HEK293 (cell line): Measurements from ENCODE around the gene UBL5.

ENCODE experiments used
- GLI2 ChIP-seq: fragments of 450-650 bp; formaldehyde crosslinking; IDR thresholded peaks from 2 replicates; pipeline ENCODE4; 2017; ENCODE audit warnings: missing biosample characterization, missing genetic modification characterization, low read depth, borderline replicate concordance
- KLF7 ChIP-seq: fragments of 450-650 bp; formaldehyde crosslinking; IDR thresholded peaks from 2 replicates; pipeline ENCODE4 v1.5.1; 2016; ENCODE audit warnings: missing biosample characterization, missing genetic modification characterization, borderline replicate concordance
- SP3 ChIP-seq: fragments of 450-650 bp; formaldehyde crosslinking; IDR thresholded peaks from 2 replicates; pipeline ENCODE4 v1.5.1; 2016; ENCODE audit warnings: missing biosample characterization, missing genetic modification characterization
- SP7 ChIP-seq: fragments of 450-650 bp; formaldehyde crosslinking; IDR thresholded peaks from 2 replicates; pipeline ENCODE4 v1.5.1; 2016; ENCODE audit warnings: missing biosample characterization, missing genetic modification characterization
- ZBTB8A ChIP-seq: fragments of 450-650 bp; formaldehyde crosslinking; IDR thresholded peaks from 2 replicates; pipeline ENCODE4 v1.5.1; 2016; ENCODE audit warnings: missing biosample characterization, missing genetic modification characterization
- ZFP37 ChIP-seq: fragments of 450-650 bp; formaldehyde crosslinking; IDR thresholded peaks from 2 replicates; pipeline ENCODE4 v1.5.1; 2016; ENCODE audit warnings: missing biosample characterization, missing genetic modification characterization
- ZNF18 ChIP-seq: fragments of 450-650 bp; formaldehyde crosslinking; IDR thresholded peaks from 2 replicates; pipeline ENCODE4 v1.5.1; 2016; ENCODE audit warnings: missing biosample characterization, missing genetic modification characterization
- ZNF184 ChIP-seq: fragments of 450-650 bp; IDR thresholded peaks from 2 replicates; pipeline ENCODE4 v1.5.1; 2018; ENCODE audit warnings: missing biosample characterization, mild to moderate bottlenecking, missing genetic modification characterization
- ZNF423 ChIP-seq: fragments of 450-650 bp; formaldehyde crosslinking; IDR thresholded peaks from 2 replicates; pipeline ENCODE4 v1.5.1; 2016; ENCODE audit warnings: missing biosample characterization, missing genetic modification characterization
- ZNF501 ChIP-seq: fragments of 450-650 bp; formaldehyde crosslinking; IDR thresholded peaks from 2 replicates; pipeline ENCODE4 v1.5.1; 2016; ENCODE audit warnings: missing biosample characterization, missing genetic modification characterization
- ZNF596 ChIP-seq: fragments of 450-650 bp; IDR thresholded peaks from 2 replicates; pipeline ENCODE4 v1.5.0; 2018; ENCODE audit warnings: missing biosample characterization, mild to moderate bottlenecking, missing genetic modification characterization, moderate library complexity
- ZNF624 ChIP-seq: fragments of 450-650 bp; formaldehyde crosslinking; IDR thresholded peaks from 2 replicates; pipeline ENCODE4 v1.5.1; 2017; ENCODE audit warnings: missing biosample characterization, missing genetic modification characterization
- ZNF76 ChIP-seq: fragments of 450-650 bp; formaldehyde crosslinking; IDR thresholded peaks from 2 replicates; pipeline ENCODE4; 2016; ENCODE audit warnings: low read depth, missing biosample characterization, missing genetic modification characterization, borderline replicate concordance
- ZNF785 ChIP-seq: fragments of 450-650 bp; formaldehyde crosslinking; IDR thresholded peaks from 2 replicates; pipeline ENCODE4 v1.5.1; 2016; ENCODE audit warnings: missing biosample characterization, missing genetic modification characterization
- TF ChIP-seq, protein P1 (sequence below): fragments of 450-650 bp; formaldehyde crosslinking; IDR thresholded peaks from 2 replicates; pipeline ENCODE4 v1.5.1; 2016; ENCODE audit warnings: missing biosample characterization, missing genetic modification characterization
- TF ChIP-seq, protein P2 (sequence below): fragments of 450-650 bp; formaldehyde crosslinking; conservative IDR thresholded peaks from 2 replicates; pipeline ENCODE4 v1.5.1; 2016; ENCODE audit warnings: low read depth, missing biosample characterization, missing genetic modification characterization
- TF ChIP-seq, protein P3 (sequence below): fragments of 450-650 bp; formaldehyde crosslinking; IDR thresholded peaks from 2 replicates; pipeline ENCODE4 v1.5.1; 2016; ENCODE audit warnings: missing biosample characterization, missing genetic modification characterization
- TF ChIP-seq, protein P4 (sequence below): fragments of 450-650 bp; formaldehyde crosslinking; IDR thresholded peaks from 2 replicates; pipeline ENCODE4 v1.5.1; 2016; ENCODE audit warnings: missing biosample characterization, missing genetic modification characterization, low read depth
- TF ChIP-seq, protein P5 (sequence below): sonication (generic); formaldehyde crosslinking; IDR thresholded peaks from 2 replicates; pipeline ENCODE4 v1.8.1; 2022; ENCODE audit warnings: mild to moderate bottlenecking, moderate library complexity, missing genetic modification reagents
- TF ChIP-seq, protein P6 (sequence below): fragments of 450-650 bp; formaldehyde crosslinking; IDR thresholded peaks from 2 replicates; pipeline ENCODE4 v1.5.1; 2016; ENCODE audit warnings: missing biosample characterization, missing genetic modification characterization

UBL5 gene

GRCh38 chr19:9785367-9786331 is 42.1 kb upstream of the UBL5 start (continued):
- TF ChIP-seq SP7 (tag by site-specific recombination) (peak; percentile 57; the same call in 1 of the 2 replicates), SP3 (tag by site-specific recombination) (peak; percentile 97), ZBTB8A (tag by site-specific recombination) (no peak), ZNF423 (tag by site-specific recombination) (no peak), ZFP37 (tag by site-specific recombination) (no peak), ZNF624 (tag by site-specific recombination) (no peak), ZNF184 (tag by site-specific recombination) (no peak), ZNF785 (no peak), ZNF76 (tag by site-specific recombination) (peak; percentile 49; the same call in 1 of the 2 replicates), KLF7 (tag by site-specific recombination) (no peak; the same call in 1 of the 2 replicates), ZNF596 (no peak), ZNF501 (tag by site-specific recombination) (no peak), ZNF18 (tag by site-specific recombination) (no peak), GLI2 (tag by site-specific recombination) (no peak)
- TF ChIP-seq, protein P1, sequence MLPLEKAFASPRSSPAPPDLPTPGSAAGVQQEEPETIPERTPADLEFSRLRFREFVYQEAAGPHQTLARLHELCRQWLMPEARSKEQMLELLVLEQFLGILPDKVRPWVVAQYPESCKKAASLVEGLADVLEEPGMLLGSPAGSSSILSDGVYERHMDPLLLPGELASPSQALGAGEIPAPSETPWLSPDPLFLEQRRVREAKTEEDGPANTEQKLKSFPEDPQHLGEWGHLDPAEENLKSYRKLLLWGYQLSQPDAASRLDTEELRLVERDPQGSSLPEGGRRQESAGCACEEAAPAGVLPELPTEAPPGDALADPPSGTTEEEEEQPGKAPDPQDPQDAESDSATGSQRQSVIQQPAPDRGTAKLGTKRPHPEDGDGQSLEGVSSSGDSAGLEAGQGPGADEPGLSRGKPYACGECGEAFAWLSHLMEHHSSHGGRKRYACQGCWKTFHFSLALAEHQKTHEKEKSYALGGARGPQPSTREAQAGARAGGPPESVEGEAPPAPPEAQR (tag by site-specific recombination), result no peak
- TF ChIP-seq, protein P2, sequence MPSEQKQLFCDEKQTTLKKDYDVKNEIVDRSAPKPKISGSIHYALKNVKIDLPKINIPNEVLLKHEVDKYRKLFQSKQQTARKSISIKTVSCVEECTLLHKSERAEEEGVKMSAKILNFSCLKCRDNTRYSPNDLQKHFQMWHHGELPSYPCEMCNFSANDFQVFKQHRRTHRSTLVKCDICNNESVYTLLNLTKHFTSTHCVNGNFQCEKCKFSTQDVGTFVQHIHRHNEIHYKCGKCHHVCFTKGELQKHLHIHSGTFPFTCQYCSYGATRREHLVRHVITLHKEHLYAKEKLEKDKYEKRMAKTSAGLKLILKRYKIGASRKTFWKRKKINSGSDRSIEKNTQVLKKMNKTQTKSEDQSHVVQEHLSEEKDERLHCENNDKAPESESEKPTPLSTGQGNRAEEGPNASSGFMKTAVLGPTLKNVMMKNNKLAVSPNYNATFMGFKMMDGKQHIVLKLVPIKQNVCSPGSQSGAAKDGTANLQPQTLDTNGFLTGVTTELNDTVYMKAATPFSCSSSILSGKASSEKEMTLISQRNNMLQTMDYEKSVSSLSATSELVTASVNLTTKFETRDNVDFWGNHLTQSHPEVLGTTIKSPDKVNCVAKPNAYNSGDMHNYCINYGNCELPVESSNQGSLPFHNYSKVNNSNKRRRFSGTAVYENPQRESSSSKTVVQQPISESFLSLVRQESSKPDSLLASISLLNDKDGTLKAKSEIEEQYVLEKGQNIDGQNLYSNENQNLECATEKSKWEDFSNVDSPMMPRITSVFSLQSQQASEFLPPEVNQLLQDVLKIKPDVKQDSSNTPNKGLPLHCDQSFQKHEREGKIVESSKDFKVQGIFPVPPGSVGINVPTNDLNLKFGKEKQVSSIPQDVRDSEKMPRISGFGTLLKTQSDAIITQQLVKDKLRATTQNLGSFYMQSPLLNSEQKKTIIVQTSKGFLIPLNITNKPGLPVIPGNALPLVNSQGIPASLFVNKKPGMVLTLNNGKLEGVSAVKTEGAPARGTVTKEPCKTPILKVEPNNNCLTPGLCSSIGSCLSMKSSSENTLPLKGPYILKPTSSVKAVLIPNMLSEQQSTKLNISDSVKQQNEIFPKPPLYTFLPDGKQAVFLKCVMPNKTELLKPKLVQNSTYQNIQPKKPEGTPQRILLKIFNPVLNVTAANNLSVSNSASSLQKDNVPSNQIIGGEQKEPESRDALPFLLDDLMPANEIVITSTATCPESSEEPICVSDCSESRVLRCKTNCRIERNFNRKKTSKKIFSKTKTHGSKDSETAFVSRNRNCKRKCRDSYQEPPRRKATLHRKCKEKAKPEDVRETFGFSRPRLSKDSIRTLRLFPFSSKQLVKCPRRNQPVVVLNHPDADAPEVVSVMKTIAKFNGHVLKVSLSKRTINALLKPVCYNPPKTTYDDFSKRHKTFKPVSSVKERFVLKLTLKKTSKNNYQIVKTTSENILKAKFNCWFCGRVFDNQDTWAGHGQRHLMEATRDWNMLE (tag by site-specific recombination), result no peak
- TF ChIP-seq, protein P3, sequence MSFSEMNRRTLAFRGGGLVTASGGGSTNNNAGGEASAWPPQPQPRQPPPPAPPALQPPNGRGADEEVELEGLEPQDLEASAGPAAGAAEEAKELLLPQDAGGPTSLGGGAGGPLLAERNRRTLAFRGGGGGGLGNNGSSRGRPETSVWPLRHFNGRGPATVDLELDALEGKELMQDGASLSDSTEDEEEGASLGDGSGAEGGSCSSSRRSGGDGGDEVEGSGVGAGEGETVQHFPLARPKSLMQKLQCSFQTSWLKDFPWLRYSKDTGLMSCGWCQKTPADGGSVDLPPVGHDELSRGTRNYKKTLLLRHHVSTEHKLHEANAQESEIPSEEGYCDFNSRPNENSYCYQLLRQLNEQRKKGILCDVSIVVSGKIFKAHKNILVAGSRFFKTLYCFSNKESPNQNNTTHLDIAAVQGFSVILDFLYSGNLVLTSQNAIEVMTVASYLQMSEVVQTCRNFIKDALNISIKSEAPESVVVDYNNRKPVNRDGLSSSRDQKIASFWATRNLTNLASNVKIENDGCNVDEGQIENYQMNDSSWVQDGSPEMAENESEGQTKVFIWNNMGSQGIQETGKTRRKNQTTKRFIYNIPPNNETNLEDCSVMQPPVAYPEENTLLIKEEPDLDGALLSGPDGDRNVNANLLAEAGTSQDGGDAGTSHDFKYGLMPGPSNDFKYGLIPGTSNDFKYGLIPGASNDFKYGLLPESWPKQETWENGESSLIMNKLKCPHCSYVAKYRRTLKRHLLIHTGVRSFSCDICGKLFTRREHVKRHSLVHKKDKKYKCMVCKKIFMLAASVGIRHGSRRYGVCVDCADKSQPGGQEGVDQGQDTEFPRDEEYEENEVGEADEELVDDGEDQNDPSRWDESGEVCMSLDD (tag by site-specific recombination), result no peak
- TF ChIP-seq, protein P4, sequence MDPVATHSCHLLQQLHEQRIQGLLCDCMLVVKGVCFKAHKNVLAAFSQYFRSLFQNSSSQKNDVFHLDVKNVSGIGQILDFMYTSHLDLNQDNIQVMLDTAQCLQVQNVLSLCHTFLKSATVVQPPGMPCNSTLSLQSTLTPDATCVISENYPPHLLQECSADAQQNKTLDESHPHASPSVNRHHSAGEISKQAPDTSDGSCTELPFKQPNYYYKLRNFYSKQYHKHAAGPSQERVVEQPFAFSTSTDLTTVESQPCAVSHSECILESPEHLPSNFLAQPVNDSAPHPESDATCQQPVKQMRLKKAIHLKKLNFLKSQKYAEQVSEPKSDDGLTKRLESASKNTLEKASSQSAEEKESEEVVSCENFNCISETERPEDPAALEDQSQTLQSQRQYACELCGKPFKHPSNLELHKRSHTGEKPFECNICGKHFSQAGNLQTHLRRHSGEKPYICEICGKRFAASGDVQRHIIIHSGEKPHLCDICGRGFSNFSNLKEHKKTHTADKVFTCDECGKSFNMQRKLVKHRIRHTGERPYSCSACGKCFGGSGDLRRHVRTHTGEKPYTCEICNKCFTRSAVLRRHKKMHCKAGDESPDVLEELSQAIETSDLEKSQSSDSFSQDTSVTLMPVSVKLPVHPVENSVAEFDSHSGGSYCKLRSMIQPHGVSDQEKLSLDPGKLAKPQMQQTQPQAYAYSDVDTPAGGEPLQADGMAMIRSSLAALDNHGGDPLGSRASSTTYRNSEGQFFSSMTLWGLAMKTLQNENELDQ, result no peak
- TF ChIP-seq, protein P5, sequence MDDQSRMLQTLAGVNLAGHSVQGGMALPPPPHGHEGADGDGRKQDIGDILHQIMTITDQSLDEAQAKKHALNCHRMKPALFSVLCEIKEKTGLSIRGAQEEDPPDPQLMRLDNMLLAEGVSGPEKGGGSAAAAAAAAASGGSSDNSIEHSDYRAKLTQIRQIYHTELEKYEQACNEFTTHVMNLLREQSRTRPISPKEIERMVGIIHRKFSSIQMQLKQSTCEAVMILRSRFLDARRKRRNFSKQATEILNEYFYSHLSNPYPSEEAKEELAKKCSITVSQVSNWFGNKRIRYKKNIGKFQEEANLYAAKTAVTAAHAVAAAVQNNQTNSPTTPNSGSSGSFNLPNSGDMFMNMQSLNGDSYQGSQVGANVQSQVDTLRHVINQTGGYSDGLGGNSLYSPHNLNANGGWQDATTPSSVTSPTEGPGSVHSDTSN (CRISPR knock-in tag), result no peak
- TF ChIP-seq, protein P6, sequence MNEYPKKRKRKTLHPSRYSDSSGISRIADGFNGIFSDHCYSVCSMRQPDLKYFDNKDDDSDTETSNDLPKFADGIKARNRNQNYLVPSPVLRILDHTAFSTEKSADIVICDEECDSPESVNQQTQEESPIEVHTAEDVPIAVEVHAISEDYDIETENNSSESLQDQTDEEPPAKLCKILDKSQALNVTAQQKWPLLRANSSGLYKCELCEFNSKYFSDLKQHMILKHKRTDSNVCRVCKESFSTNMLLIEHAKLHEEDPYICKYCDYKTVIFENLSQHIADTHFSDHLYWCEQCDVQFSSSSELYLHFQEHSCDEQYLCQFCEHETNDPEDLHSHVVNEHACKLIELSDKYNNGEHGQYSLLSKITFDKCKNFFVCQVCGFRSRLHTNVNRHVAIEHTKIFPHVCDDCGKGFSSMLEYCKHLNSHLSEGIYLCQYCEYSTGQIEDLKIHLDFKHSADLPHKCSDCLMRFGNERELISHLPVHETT, result no peak
